Ascending aorta (tissue), 2 donors: Measurements from ENCODE around the gene BMS1. TPM values are rescaled to one million over a fixed set of nuclear protein-coding genes. Genes with fewer than 3 reads are reported as not detected.
"Not testable (repeated sequence)": the region's sequence is repeated elsewhere in the genome, so short reads cannot be mapped to it uniquely, and the experiment has no call there.

Source experiments
- DNase-seq, 2 donors: peaks; one replicate each; pipeline ENCODE4 v3.0.0-alpha.2; 2019; ENCODE audit warnings: low spot score in 2 of 2
- H3K27ac ChIP-seq, 2 donors: fragments of 200-600 bp; sonication (generic); one replicate each; pipeline ENCODE4 v1.5.1; 2016 to 2017; ENCODE audit warnings: mild to moderate bottlenecking in 1 of 2
- H3K27me3 ChIP-seq: fragments of 200-600 bp; sonication (generic); one replicate; pipeline ENCODE4 v1.5.1; 2017
- H3K36me3 ChIP-seq, 2 donors: fragments of 200-600 bp; sonication (generic); one replicate each; pipeline ENCODE4 v1.5.1; 2016
- H3K4me1 ChIP-seq, 2 donors: fragments of 200-600 bp; sonication (generic); one replicate each; pipeline ENCODE4 v1.5.1; 2016 to 2017; ENCODE audit warnings: mild to moderate bottlenecking in 1 of 2
- H3K4me3 ChIP-seq, 2 donors: fragments of 200-600 bp; sonication (generic); one replicate each; pipeline ENCODE4 v1.5.1; 2016 to 2017; ENCODE audit warnings: mild to moderate bottlenecking in 1 of 2
- H3K9me3 ChIP-seq, 2 donors: fragments of 200-600 bp; sonication (generic); one replicate each; pipeline ENCODE4 v1.5.1; 2016
- intact Hi-C: fragments of 100-400 bp; cut with DNase I; formaldehyde crosslinking; loops from one replicate; pipeline ENCODE4 v1.15.1; 2023
- total RNA-seq: library from RNA; depleted of rRNA; stranded (reverse); fragments of >200 nt; gene quantifications from one replicate; pipeline ENCODE4 v1.1.0, GENCODE V29; 2016
- TF ChIP-seq, protein P1 (sequence below), 3 experiments: fragments of 200-600 bp in 2 of 3; fragments of 450-650 bp in 1 of 3; sonication (generic) in 2 of 3; IDR thresholded peaks; one replicate each; pipeline ENCODE4 v1.5.1; 2016 to 2019; ENCODE audit warnings: antibody characterized with exemption in 3 of 3, mild to moderate bottlenecking in 1 of 3, moderate library complexity in 1 of 3

BMS1 gene, protein sequence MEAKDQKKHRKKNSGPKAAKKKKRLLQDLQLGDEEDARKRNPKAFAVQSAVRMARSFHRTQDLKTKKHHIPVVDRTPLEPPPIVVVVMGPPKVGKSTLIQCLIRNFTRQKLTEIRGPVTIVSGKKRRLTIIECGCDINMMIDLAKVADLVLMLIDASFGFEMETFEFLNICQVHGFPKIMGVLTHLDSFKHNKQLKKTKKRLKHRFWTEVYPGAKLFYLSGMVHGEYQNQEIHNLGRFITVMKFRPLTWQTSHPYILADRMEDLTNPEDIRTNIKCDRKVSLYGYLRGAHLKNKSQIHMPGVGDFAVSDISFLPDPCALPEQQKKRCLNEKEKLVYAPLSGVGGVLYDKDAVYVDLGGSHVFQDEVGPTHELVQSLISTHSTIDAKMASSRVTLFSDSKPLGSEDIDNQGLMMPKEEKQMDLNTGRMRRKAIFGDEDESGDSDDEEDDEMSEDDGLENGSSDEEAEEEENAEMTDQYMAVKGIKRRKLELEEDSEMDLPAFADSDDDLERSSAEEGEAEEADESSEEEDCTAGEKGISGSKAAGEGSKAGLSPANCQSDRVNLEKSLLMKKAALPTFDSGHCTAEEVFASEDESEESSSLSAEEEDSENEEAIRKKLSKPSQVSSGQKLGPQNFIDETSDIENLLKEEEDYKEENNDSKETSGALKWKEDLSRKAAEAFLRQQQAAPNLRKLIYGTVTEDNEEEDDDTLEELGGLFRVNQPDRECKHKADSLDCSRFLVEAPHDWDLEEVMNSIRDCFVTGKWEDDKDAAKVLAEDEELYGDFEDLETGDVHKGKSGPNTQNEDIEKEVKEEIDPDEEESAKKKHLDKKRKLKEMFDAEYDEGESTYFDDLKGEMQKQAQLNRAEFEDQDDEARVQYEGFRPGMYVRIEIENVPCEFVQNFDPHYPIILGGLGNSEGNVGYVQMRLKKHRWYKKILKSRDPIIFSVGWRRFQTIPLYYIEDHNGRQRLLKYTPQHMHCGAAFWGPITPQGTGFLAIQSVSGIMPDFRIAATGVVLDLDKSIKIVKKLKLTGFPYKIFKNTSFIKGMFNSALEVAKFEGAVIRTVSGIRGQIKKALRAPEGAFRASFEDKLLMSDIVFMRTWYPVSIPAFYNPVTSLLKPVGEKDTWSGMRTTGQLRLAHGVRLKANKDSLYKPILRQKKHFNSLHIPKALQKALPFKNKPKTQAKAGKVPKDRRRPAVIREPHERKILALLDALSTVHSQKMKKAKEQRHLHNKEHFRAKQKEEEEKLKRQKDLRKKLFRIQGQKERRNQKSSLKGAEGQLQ
- total RNA-seq: 6.2 TPM

DNA sequence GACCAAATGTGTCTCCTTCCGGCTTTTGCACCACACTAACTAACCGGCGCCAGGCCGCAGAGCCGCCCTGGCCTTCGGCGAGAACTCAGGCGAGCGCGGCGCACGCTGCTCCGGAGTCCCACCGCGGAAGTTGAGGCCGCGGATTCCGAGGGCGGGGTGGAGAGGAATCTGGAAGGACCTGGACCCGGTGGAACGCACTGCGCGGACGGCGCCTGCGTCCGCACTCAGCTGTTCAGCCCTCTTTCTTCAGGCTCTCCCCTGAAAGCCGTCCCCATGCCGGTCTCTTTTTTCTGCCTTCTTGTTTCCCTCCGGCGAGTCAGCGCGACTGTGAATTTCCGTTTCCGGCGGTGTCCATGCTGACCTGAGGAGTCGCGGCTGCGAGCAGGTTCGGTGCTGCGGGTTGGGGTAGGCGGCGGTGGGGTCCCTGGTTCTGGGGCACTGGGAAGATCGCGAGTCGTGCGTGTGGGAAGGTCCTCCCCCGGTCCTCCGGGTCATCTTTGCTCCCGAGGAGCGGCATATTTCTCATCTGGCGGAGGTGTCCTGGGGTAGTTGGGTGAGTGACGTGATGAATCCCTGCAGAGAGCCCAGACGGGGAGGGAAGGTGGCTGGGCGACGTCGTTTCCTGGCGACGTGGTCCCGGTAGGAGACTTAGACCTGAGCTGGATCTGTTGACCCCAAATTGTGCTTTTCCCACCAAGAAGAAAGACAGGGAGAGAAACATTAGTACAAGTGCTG, at the start of gene BMS1:
Gene BMS1, plus strand, starts transcription at position 350 of the 735 bp plus-strand sequence. CDS start 1,600 bp downstream, outside the sequence.
- peak; percentile 46 to 94 for DNase-seq
- intact Hi-C loops: loop anchor here (1.0 to 10.0 kb wide), 3 partner anchors 29 to 792 kb away; partner anchors contain the start of genes ZNF239 and ZNF33B
- peak within 1 kb of the TSS; percentile 87 to 94 for H3K27ac ChIP-seq
- peaks cover 0 to 14% of the 10 kb centered on the region in 2 donors for H3K4me1 ChIP-seq
- H3K36me3 ChIP-seq: peaks cover 12 to 29% of the 10 kb centered on the region in 2 donors
- H3K4me3 ChIP-seq: peak within 1 kb of the TSS; percentile 67 to 77
- H3K27me3 ChIP-seq: no peaks in the 10 kb centered on the region
- H3K9me3 ChIP-seq: no peaks in the 10 kb centered on the region
- TF ChIP-seq, protein P1, sequence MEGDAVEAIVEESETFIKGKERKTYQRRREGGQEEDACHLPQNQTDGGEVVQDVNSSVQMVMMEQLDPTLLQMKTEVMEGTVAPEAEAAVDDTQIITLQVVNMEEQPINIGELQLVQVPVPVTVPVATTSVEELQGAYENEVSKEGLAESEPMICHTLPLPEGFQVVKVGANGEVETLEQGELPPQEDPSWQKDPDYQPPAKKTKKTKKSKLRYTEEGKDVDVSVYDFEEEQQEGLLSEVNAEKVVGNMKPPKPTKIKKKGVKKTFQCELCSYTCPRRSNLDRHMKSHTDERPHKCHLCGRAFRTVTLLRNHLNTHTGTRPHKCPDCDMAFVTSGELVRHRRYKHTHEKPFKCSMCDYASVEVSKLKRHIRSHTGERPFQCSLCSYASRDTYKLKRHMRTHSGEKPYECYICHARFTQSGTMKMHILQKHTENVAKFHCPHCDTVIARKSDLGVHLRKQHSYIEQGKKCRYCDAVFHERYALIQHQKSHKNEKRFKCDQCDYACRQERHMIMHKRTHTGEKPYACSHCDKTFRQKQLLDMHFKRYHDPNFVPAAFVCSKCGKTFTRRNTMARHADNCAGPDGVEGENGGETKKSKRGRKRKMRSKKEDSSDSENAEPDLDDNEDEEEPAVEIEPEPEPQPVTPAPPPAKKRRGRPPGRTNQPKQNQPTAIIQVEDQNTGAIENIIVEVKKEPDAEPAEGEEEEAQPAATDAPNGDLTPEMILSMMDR (IDR thresholded peaks at IDR 0.05): no peak

DNA sequence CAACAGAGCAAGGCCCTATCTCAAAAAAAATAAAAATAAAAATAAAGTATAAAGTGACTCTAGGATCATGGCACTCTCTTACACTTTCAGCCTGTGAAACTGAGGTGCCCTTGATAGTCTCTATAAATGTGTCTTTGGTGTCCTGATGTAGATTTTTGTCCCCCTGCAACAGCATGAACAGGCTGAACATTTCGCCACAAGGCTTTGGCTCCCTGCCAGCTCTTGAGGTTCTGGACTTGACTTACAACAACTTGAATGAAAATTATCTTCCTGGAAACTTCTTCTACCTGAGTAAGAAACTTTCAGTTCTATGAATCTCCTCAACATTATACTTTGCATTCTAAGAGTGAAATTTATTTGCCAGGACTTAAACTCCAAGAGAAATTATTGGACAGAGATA, 48.1 kb upstream of the BMS1 start:
- DNase-seq: no peak
- H3K36me3 ChIP-seq: no peaks in the 10 kb centered on the region
- no peak overlapping the region for H3K4me3 ChIP-seq
- intact Hi-C loops: no loop called here
- TF ChIP-seq, protein P1 (IDR thresholded peaks at IDR 0.05): no peak
- H3K9me3 ChIP-seq: no peaks in the 10 kb centered on the region
- H3K27ac ChIP-seq: no peak overlapping the region
- no peaks in the 10 kb centered on the region for H3K27me3 ChIP-seq
- H3K4me1 ChIP-seq: no peaks in the 10 kb centered on the region

DNA sequence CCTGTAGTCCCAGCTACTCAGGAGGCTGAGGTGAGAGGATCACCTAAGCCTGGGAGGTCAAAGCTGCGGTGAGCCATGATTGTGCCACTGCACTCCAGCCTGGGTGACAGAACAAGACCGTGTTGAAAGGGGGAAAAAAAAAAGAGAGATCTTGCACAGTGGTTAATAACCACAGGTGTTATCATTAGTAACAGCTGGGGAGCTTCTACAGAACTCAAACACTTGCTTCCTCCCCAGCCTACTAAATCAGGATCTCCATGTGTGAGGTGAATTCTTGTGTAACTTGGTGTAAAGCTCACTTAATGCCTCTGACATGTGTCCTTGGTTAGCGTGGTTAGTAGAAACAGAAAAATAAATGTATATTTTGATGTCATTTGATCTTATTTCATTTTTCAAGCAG, 43.9 kb upstream of the BMS1 start:
- Histone ChIP-seq H3K27me3 (no peaks in the 10 kb centered on the region), H3K4me3 (no peak overlapping the region), H3K4me1 (no peaks in the 10 kb centered on the region), H3K27ac (no peak overlapping the region), H3K9me3 (no peaks in the 10 kb centered on the region), H3K36me3 (no peaks in the 10 kb centered on the region)
- TF ChIP-seq, protein P1 (IDR thresholded peaks at IDR 0.05): no peak
- intact Hi-C loops: no loop called here
- DNase-seq: no peak

DNA sequence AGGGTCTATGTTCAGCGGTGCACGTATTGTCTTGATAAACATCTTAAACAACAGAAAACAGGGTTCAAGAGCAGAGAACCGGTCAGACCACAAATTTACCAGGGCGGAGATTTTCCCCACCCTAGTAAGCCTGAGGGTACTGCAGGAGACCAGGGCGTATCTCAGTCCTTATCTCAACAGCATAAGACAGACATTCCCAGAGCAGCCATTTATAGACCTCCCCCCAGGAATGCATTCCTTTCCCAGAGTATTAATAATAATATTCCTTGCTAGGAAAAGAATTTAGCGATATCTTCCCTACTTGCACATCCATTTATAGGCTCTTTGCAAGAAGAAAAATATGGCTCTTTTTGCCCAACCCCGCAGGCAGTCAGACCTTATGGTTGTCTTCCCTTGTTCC, 41.1 kb upstream of the BMS1 start:
- DNase-seq, intact Hi-C loops, H3K27me3 ChIP-seq, H3K4me1 ChIP-seq, H3K27ac ChIP-seq, H3K36me3 ChIP-seq, H3K9me3 ChIP-seq, H3K4me3 ChIP-seq: not testable (repeated sequence)

DNA sequence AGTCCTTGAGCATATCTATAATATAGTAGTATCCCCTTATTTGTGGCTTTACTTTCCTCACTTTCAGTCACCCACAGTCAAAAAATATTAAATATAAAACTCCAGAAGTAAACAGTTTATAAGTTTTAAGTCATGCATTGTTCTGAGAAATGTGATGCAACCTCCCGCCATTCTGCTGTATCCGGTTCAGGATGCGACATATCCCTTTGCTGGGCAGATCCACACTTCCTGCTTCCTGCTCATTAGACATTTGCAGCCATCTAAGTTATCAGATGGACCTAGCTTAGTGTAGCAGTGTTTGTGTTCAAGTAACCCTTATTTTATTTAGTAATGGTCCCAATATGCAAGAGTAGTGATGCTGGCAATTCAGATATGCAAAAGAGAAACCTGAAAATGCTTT, 38.9 kb upstream of the BMS1 start:
- H3K36me3 ChIP-seq: no peaks in the 10 kb centered on the region
- no peaks in the 10 kb centered on the region for H3K9me3 ChIP-seq
- TF ChIP-seq, protein P1 (IDR thresholded peaks at IDR 0.05): no peak
- no peak overlapping the region for H3K4me3 ChIP-seq
- no peaks in the 10 kb centered on the region for H3K27me3 ChIP-seq
- no peak overlapping the region for H3K27ac ChIP-seq
- no peak for DNase-seq
- no peaks in the 10 kb centered on the region for H3K4me1 ChIP-seq
- intact Hi-C loops: no loop called here
